Sigmoid colon (tissue), 7 donors: ENCODE data around the gene CCDC17. TPM values are rescaled to one million over a fixed set of nuclear protein-coding genes. Genes with fewer than 3 reads are reported as not detected.

Experiments used
- DNase-seq: peaks from one replicate; pipeline ENCODE4 v3.0.0-alpha.2; 2019
- H3K27ac ChIP-seq, 4 donors: fragments of 200-600 bp; sonication (generic); one replicate each; pipeline ENCODE4 v1.5.1; 2016 to 2019; ENCODE audit warnings: mild to moderate bottlenecking in 1 of 4
- H3K27me3 ChIP-seq, 3 donors: fragments of 200-600 bp; sonication (generic); one replicate each; pipeline ENCODE4 v1.5.1; 2019; ENCODE audit warnings: mild to moderate bottlenecking in 1 of 3
- H3K36me3 ChIP-seq, 4 donors: fragments of 200-600 bp; sonication (generic); one replicate each; pipeline ENCODE4 v1.5.1; 2016 to 2019
- H3K4me1 ChIP-seq, 4 donors: fragments of 200-600 bp; sonication (generic); one replicate each; pipeline ENCODE4 v1.5.1; 2017 to 2019
- H3K4me3 ChIP-seq, 4 donors: fragments of 200-600 bp; sonication (generic); one replicate each; pipeline ENCODE4 v1.5.1; 2017 to 2019; ENCODE audit warnings: mild to moderate bottlenecking in 2 of 4, moderate library complexity in 1 of 4
- H3K9me3 ChIP-seq, 4 donors: fragments of 200-600 bp in 3 of 4; sonication (generic) in 3 of 4; one replicate each; pipeline versions ENCODE4 v1.5.1 to v1.6.1; 2013 to 2019
- CTCF ChIP-seq, 4 experiments: fragments of 450-650 bp in 3 of 4; fragments of 200-600 bp in 1 of 4; IDR thresholded peaks; one replicate each; pipeline ENCODE4 v1.5.1; 2016 to 2019; ENCODE audit warnings: antibody characterized with exemption in 4 of 4, mild to moderate bottlenecking in 3 of 4, moderate library complexity in 2 of 4
- EP300 ChIP-seq, 4 donors: sonication (generic); formaldehyde crosslinking; IDR thresholded peaks; one replicate each; pipeline ENCODE4 v1.6.1; 2017; ENCODE audit warnings: antibody characterized with exemption in 4 of 4
- POLR2A ChIP-seq, 2 donors: fragments of 450-650 bp; IDR thresholded peaks; one replicate each; pipeline ENCODE4 v1.6.1; 2016; ENCODE audit warnings: antibody characterized with exemption in 2 of 2, mild to moderate bottlenecking in 2 of 2, moderate library complexity in 2 of 2
- POLR2AphosphoS5 ChIP-seq, 4 donors: sonication (generic); formaldehyde crosslinking; IDR thresholded peaks; one replicate each; pipeline ENCODE4 v1.6.1; 2017; ENCODE audit warnings: antibody characterized with exemption in 4 of 4
- WGBS, 2 donors: extraction: QIAGEN DNeasy Blood & Tissue Kit; methylation state at CpG; one replicate each; pipeline ENCODE4 v1.1.7; 2013; 5-methylcytosine and 5-hydroxymethylcytosine counted together
- intact Hi-C: fragments of 100-400 bp; cut with DNase I; formaldehyde crosslinking; loops from one replicate; pipeline ENCODE4 v1.15.1; 2023
- polyA plus RNA-seq, 3 donors: library from polyadenylated mRNA; stranded (reverse); fragments of 200-250 nt; gene quantifications; one replicate each; pipeline ENCODE4 v1.2.3, GENCODE V29; 2013
- total RNA-seq, 4 donors: library from RNA; depleted of rRNA; stranded (reverse); fragments of >200 nt; gene quantifications; one replicate each; pipeline ENCODE4 v1.1.0, GENCODE V29; 2016
- donor health status: healthy with polysubstance abuse.
- donor health status: Bipolar disorder and iron deficiency.
- donor health status: healthy.

CCDC17 gene
- total and polyA plus RNA-seq, 7 donors, result 0.82 to 2.6 (median 1.4) TPM

DNA sequence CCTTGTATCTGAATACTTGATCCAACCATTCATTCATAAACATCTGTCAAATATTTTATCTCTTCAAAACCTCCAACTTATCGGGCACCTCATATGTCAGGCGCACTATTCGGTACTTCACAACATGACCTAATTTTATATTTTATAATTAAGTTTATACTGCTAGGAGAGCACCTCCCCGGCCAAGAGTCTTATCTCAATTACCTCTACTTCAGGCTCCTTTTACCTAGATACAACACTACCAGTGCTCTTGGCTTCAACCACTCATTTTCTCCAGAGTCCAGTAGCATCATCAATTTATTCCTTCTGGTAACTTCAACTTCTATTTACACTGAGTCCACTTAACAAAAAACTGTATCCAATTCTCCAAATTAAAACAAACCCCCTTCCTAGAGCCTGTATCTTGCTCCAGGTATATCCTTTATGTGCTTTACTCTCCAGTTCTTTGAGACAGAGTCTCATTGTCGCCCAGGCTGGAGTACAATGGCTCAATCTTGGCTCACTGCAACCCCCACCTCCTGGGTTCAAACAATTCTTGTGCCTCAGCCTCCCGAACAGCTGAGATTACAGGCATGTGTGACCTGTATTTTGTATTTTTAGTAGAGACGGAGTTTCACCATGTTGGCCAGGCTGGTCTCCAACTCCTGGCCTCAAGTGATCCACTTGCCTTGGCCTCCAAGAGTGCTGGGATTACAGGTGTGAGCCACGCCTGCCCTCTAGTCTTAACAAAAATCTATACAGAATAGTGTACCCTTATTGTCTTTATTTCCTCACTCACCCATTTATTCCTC lies 43.7 kb upstream of the CCDC17 start:
- no peak overlapping the region for H3K27ac ChIP-seq
- no peaks in the 10 kb centered on the region for H3K27me3 ChIP-seq
- H3K9me3 ChIP-seq, result no peaks in the 10 kb centered on the region
- peaks cover 0 to 50% (median 29%) of the 10 kb centered on the region in 4 donors for H3K4me1 ChIP-seq
- no peak overlapping the region for H3K4me3 ChIP-seq
- TF ChIP-seq POLR2AphosphoS5 (IDR thresholded peaks at IDR 0.05) (no peak), CTCF (IDR thresholded peaks at IDR 0.05) (no peak), EP300 (IDR thresholded peaks at IDR 0.05) (no peak), POLR2A (IDR thresholded peaks at IDR 0.05) (no peak)
- intact Hi-C loops, result loop anchor here (10.0 kb wide), 1 partner anchor 63 kb away; no protein-coding TSS in a partner anchor
- H3K36me3 ChIP-seq, result no peaks in the 10 kb centered on the region
- 77 to 92% methylated on average over 8 of the region's 8 CpGs for WGBS, 2 donors
- no peak for DNase-seq

- no peak for DNase-seq
- TF ChIP-seq POLR2A (IDR thresholded peaks at IDR 0.05), result no peak
- no peak for TF ChIP-seq CTCF (IDR thresholded peaks at IDR 0.05)
- TF ChIP-seq POLR2AphosphoS5 (IDR thresholded peaks at IDR 0.05), result no peak
- no peak for TF ChIP-seq EP300 (IDR thresholded peaks at IDR 0.05)
- no peak overlapping the region for H3K4me3 ChIP-seq
- intact Hi-C loops, result loop anchor here (10.0 kb wide), 1 partner anchor 62 kb away; no protein-coding TSS in a partner anchor
- peaks cover 0 to 44% (median 29%) of the 10 kb centered on the region in 4 donors for H3K4me1 ChIP-seq
- WGBS, 2 donors, result 86 to 92% methylated on average over 2 of the region's 2 CpGs
- no peak overlapping the region for H3K27ac ChIP-seq
- H3K36me3 ChIP-seq, result no peaks in the 10 kb centered on the region
- no peaks in the 10 kb centered on the region for H3K9me3 ChIP-seq
- H3K27me3 ChIP-seq, result no peaks in the 10 kb centered on the region
Measured at GRCh38 chr1:45666836-45667235, 43.0 kb upstream of the CCDC17 start.

DNA sequence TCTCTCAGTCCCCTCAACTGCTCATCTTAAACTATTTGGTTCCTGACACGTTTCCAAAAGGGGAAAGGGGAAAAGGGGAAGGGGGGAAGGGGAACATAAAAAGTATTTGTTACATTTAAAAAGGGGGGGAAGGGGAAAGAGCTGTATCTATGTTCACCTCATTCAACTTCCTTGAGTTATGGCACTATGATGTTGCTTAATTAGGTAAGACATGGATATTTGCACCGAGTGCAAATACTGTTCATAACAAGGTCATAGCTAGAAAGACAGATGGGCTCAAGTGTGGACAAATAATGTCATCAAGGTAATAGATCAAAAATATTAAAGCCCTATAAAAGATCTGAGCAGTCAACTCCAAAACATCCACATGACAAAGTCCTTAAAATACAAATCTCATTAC lies 36.5 kb upstream of the CCDC17 start:
- no peak overlapping the region for H3K4me3 ChIP-seq
- H3K36me3 ChIP-seq, result peaks cover 28 to 55% (median 45%) of the 10 kb centered on the region in 4 donors
- intact Hi-C loops, result loop anchor here (10.0 kb wide), 1 partner anchor 56 kb away; no protein-coding TSS in a partner anchor
- no peaks in the 10 kb centered on the region for H3K27me3 ChIP-seq
- WGBS, 2 donors, result 66 to 73% methylated on average over 2 of the region's 2 CpGs
- DNase-seq, result no peak
- no peak overlapping the region for H3K27ac ChIP-seq
- H3K9me3 ChIP-seq, result no peaks in the 10 kb centered on the region
- TF ChIP-seq CTCF (IDR thresholded peaks at IDR 0.05) (no peak), EP300 (IDR thresholded peaks at IDR 0.05) (no peak), POLR2AphosphoS5 (IDR thresholded peaks at IDR 0.05) (no peak), POLR2A (IDR thresholded peaks at IDR 0.05) (no peak)
- peaks cover 0 to 5% (median 0%) of the 10 kb centered on the region in 4 donors for H3K4me1 ChIP-seq

- 85 to 93% methylated on average over 2 of the region's 2 CpGs for WGBS, 2 donors
- Histone ChIP-seq H3K4me1 (peaks cover 0 to 5% (median 0%) of the 10 kb centered on the region in 4 donors), H3K27me3 (no peaks in the 10 kb centered on the region), H3K4me3 (no peak overlapping the region), H3K36me3 (peaks cover 32 to 66% (median 56%) of the 10 kb centered on the region in 4 donors), H3K9me3 (no peaks in the 10 kb centered on the region), H3K27ac (no peak overlapping the region)
- DNase-seq, result no peak
- intact Hi-C loops, result no loop called here
- TF ChIP-seq POLR2AphosphoS5 (IDR thresholded peaks at IDR 0.05), result no peak
- no peak for TF ChIP-seq CTCF (IDR thresholded peaks at IDR 0.05)
- TF ChIP-seq POLR2A (IDR thresholded peaks at IDR 0.05), result no peak
- TF ChIP-seq EP300 (IDR thresholded peaks at IDR 0.05), result no peak
Measured at GRCh38 chr1:45659222-45659621, 35.4 kb upstream of the CCDC17 start.
